ENCODE data around the gene CSTF1. TPM values are rescaled to one million over a fixed set of nuclear protein-coding genes. Genes with fewer than 3 reads are reported as not detected.

The CSTF1 gene
- total and polyA plus RNA-seq, 2 donors (not counting 3 experiments of a cell fraction or from before 2014, with no cell fraction given): 39.6 to 49.3 TPM

Other genes with a start within 250 kb of the CSTF1 start
- not detected in 2 replicates for gene MC3R, start 143.9 kb upstream of the CSTF1 start, total RNA-seq
- gene MC3R, start 143.9 kb upstream of the CSTF1 start, polyA plus RNA-seq: not detected in 2 replicates
- 37.6 and 44.5 TPM in 2 replicates for gene FAM210B, start 33.7 kb upstream of the CSTF1 start, total RNA-seq
- gene FAM210B, start 33.7 kb upstream of the CSTF1 start, polyA plus RNA-seq: 20.6 and 24.6 TPM in 2 replicates
- gene AURKA, start 430 bp upstream of the CSTF1 start, total RNA-seq: 56.9 and 57.6 TPM in 2 replicates
- 27.3 and 33.1 TPM in 2 replicates for gene AURKA, start 430 bp upstream of the CSTF1 start, polyA plus RNA-seq
- gene CASS4, start 19.6 kb downstream of the CSTF1 start, total RNA-seq: not detected in 2 replicates
- not detected in 2 replicates for gene CASS4, start 19.6 kb downstream of the CSTF1 start, polyA plus RNA-seq
- gene RTF2, start 76.0 kb downstream of the CSTF1 start, total RNA-seq: 82.2 and 84.7 TPM in 2 replicates
- 61.3 and 68.8 TPM in 2 replicates for gene RTF2, start 76.0 kb downstream of the CSTF1 start, polyA plus RNA-seq
- gene FAM209A, start 132.1 kb downstream of the CSTF1 start, total RNA-seq: 0.49 TPM in 1 of 2 replicates, not detected in the other
- gene FAM209A, start 132.1 kb downstream of the CSTF1 start, polyA plus RNA-seq: 0.13 and 0.37 TPM in 2 replicates
- not detected in 2 replicates for gene FAM209B, start 140.6 kb downstream of the CSTF1 start, total RNA-seq
- 0.22 TPM in 1 of 2 replicates, not detected in the other for gene FAM209B, start 140.6 kb downstream of the CSTF1 start, polyA plus RNA-seq
- gene TFAP2C, start 236.7 kb downstream of the CSTF1 start, total RNA-seq: not detected in 2 replicates
- 0.06 TPM in 1 of 2 replicates, not detected in the other for gene TFAP2C, start 236.7 kb downstream of the CSTF1 start, polyA plus RNA-seq